Measurements from ENCODE around the gene COL9A1.

COL9A1 gene

GRCh38 chr6:70234561-70235236, 68.2 kb downstream of the COL9A1 start:
- no peak for DNase-seq (ENCODE audit: low spot score in 2 of 2)
- Mint-ChIP-seq H3K27ac (no peak overlapping the region), H3K4me3 (no peak overlapping the region), H3K4me1 (no peaks in the 10 kb centered on the region), H3K27me3 (peaks cover 2% of the 10 kb centered on the region), H3K9me3 (no peaks in the 10 kb centered on the region), H3K36me3 (no peaks in the 10 kb centered on the region)
- no peak for ATAC-seq (ENCODE audit: low read depth)

- ATAC-seq (ENCODE audit: low read depth) (no peak), DNase-seq (ENCODE audit: low spot score in 2 of 2) (no peak)
- no peaks in the 10 kb centered on the region for H3K4me1 Mint-ChIP-seq
- H3K27me3 Mint-ChIP-seq: peaks cover 2% of the 10 kb centered on the region
- no peaks in the 10 kb centered on the region for H3K36me3 Mint-ChIP-seq
- no peaks in the 10 kb centered on the region for H3K9me3 Mint-ChIP-seq
- H3K4me3 Mint-ChIP-seq: no peak overlapping the region
- H3K27ac Mint-ChIP-seq: no peak overlapping the region
These were observed 71.6 kb downstream of the COL9A1 start for GRCh38 chr6:70231311-70231710.

- peaks cover 9% of the 10 kb centered on the region for H3K4me1 Mint-ChIP-seq
- DNase-seq (ENCODE audit: low spot score in 2 of 2) (no peak), ATAC-seq (ENCODE audit: low read depth) (no peak)
- H3K36me3 Mint-ChIP-seq: no peaks in the 10 kb centered on the region
- no peak overlapping the region for H3K27ac Mint-ChIP-seq
- H3K9me3 Mint-ChIP-seq: no peaks in the 10 kb centered on the region
- H3K4me3 Mint-ChIP-seq: no peak overlapping the region
- peaks cover 5% of the 10 kb centered on the region for H3K27me3 Mint-ChIP-seq
These were observed 77.8 kb downstream of the COL9A1 start for GRCh38 chr6:70225055-70225454.

DNA sequence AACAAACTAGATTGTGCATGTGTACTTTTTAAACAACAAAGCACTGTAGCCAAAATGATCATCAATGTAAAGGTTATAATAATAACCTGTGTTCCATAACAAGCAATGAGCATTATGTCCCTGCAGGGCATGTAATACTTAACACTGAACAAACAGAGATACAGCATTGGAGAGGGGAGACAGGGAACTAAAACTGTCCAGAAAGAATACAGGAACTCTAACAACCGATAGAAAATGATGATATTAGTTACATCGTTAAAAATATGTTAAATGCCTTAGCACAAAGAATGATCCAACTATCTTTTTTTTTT, 80.5 kb downstream of the COL9A1 start:
- Mint-ChIP-seq H3K4me3 (no peak overlapping the region), H3K27ac (no peak overlapping the region), H3K4me1 (peaks cover 9% of the 10 kb centered on the region), H3K27me3 (peaks cover 5% of the 10 kb centered on the region), H3K9me3 (no peaks in the 10 kb centered on the region), H3K36me3 (no peaks in the 10 kb centered on the region)
- ATAC-seq (ENCODE audit: low read depth) (no peak), DNase-seq (ENCODE audit: low spot score in 2 of 2) (no peak)

GRCh38 chr6:70221715-70222438, 81.0 kb downstream of the COL9A1 start:
- Mint-ChIP-seq H3K36me3 (no peaks in the 10 kb centered on the region), H3K9me3 (no peaks in the 10 kb centered on the region), H3K27ac (no peak overlapping the region)

DNA sequence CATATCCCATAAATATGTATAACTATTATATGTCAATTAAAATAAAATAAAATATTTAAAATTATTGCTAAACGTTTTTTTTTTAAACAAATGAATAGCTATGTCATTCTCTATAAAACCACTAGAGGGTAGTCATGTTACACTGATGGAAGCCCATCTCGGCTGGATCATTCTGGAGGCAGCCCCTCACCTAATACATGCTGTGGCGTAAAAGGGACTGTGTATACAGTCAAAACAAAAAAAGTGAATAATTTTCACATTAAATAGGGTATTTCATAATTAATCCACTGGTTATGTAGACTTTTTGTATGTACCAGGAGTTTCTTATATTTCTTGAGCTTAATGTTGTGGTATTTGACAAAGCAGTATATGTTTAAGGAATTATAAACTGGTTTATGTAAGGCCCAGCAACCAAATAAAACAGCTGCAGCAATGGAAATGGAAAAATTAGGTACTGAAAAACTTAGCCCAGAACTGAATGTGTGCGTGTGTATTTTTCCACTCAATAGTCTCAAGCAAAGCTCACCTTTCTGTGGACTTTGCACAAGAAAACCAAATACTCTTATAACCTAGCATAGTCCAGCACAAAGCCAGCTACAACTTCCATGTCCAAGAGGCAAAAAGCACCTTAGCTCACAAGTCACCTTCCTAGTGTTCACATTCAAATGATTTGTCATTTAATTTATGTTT, 81.7 kb downstream of the COL9A1 start:
- H3K4me3 Mint-ChIP-seq: no peak overlapping the region
- H3K4me1 Mint-ChIP-seq: peaks cover 9% of the 10 kb centered on the region
- ATAC-seq (ENCODE audit: low read depth) (peak; percentile 53), DNase-seq (ENCODE audit: low spot score in 2 of 2) (peak in 1 of 2 donors; percentile 16)
- H3K27me3 Mint-ChIP-seq: peaks cover 5% of the 10 kb centered on the region
- H3K36me3 Mint-ChIP-seq: no peaks in the 10 kb centered on the region
- no peak overlapping the region for H3K27ac Mint-ChIP-seq
- H3K9me3 Mint-ChIP-seq: no peaks in the 10 kb centered on the region

More at GRCh38 chr6:70221715-70222438, 81.0 kb downstream of the COL9A1 start:
- DNase-seq (ENCODE audit: low spot score in 2 of 2) (no peak), ATAC-seq (ENCODE audit: low read depth) (no peak)
- Mint-ChIP-seq H3K4me1 (peaks cover 9% of the 10 kb centered on the region), H3K4me3 (no peak overlapping the region), H3K27me3 (peaks cover 5% of the 10 kb centered on the region)

- Mint-ChIP-seq H3K36me3 (no peaks in the 10 kb centered on the region), H3K27me3 (peaks cover 5% of the 10 kb centered on the region), H3K4me3 (no peak overlapping the region), H3K27ac (no peak overlapping the region), H3K4me1 (peaks cover 9% of the 10 kb centered on the region), H3K9me3 (no peaks in the 10 kb centered on the region)
- no peak for ATAC-seq (ENCODE audit: low read depth)
- DNase-seq (ENCODE audit: low spot score in 2 of 2): no peak
These were observed 82.8 kb downstream of the COL9A1 start for GRCh38 chr6:70219943-70220613.

GRCh38 chr6:70216767-70217166, 86.1 kb downstream of the COL9A1 start:
- no peak overlapping the region for H3K27ac Mint-ChIP-seq
- H3K9me3 Mint-ChIP-seq: no peaks in the 10 kb centered on the region
- no peak overlapping the region for H3K4me3 Mint-ChIP-seq
- peaks cover 3% of the 10 kb centered on the region for H3K27me3 Mint-ChIP-seq
- DNase-seq (ENCODE audit: low spot score in 2 of 2) (no peak), ATAC-seq (ENCODE audit: low read depth) (no peak)
- H3K36me3 Mint-ChIP-seq: no peaks in the 10 kb centered on the region
- peaks cover 8% of the 10 kb centered on the region for H3K4me1 Mint-ChIP-seq

DNA sequence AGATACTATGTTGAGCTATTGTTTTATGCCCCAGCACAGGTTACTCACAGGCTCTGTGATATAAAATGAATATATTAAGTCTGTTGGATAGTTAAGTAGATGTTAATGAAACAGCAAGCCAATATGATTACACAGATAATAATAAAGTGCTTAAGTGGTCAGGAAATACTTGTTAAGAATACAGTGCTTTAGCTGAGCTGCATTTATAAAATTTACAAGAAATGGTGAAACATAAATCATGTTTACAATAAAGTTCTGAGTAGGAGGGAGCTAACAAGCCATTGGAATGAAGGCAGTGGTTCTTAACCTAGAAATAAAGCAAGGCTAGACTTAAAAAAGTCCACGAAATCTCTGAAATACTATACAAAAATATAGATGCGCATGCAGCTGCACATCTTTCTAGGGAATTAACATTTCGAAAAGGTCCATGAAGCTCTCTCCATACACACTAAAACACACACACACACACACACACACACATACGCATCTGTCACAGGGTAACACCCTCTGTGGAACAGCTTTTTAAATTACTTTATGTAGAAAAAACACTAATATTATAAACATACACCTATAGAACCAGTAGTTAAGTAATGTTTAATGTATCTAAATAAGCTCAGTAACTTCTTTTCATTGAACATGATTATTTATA, 87.3 kb downstream of the COL9A1 start:
- Mint-ChIP-seq H3K9me3 (no peaks in the 10 kb centered on the region), H3K27ac (no peak overlapping the region)

GRCh38 chr6:70210462-70210861, 92.4 kb downstream of the COL9A1 start:
- Mint-ChIP-seq H3K27me3 (no peaks in the 10 kb centered on the region), H3K36me3 (peaks cover 10% of the 10 kb centered on the region), H3K4me3 (no peak overlapping the region), H3K27ac (no peak overlapping the region), H3K9me3 (no peaks in the 10 kb centered on the region), H3K4me1 (no peaks in the 10 kb centered on the region)
- DNase-seq (ENCODE audit: low spot score in 2 of 2): no peak
- ATAC-seq (ENCODE audit: low read depth): no peak

More for the DNA sequence above, 87.3 kb downstream of the COL9A1 start:
- ATAC-seq (ENCODE audit: low read depth) (no peak), DNase-seq (ENCODE audit: low spot score in 2 of 2) (no peak)
- Mint-ChIP-seq H3K4me3 (no peak overlapping the region), H3K36me3 (no peaks in the 10 kb centered on the region), H3K27me3 (no peaks in the 10 kb centered on the region), H3K4me1 (no peaks in the 10 kb centered on the region)

DNA sequence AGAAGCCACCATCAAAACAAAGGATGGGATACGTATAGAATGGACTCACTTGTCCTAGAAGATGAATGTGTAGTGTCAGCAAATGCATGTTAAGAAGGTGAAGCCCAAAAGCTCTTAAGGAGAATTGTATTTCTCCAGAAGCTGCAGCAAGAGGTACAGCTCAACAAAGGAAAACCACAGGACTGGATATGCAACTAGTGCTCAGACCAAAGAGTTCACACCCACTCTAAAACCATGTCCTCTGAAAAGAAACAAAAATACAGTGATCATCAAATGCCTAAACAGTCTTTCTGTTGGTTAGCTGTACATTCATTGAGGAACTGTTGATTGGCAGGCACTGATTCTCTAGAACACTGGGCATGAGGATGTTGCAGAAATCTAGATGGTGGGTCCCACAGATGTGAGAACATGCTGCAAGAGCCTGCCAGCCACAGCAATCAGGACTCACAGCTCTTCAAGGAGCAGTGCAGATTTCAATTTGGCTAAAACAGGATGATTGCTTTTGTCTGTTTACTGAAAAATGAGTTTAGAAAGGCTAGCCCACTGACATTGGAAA, 94.6 kb downstream of the COL9A1 start:
- DNase-seq (ENCODE audit: low spot score in 2 of 2) (no peak), ATAC-seq (ENCODE audit: low read depth) (no peak)
- H3K9me3 Mint-ChIP-seq: no peaks in the 10 kb centered on the region
- H3K4me1 Mint-ChIP-seq: no peaks in the 10 kb centered on the region
- no peak overlapping the region for H3K4me3 Mint-ChIP-seq
- H3K36me3 Mint-ChIP-seq: peaks cover 10% of the 10 kb centered on the region
- H3K27ac Mint-ChIP-seq: no peak overlapping the region
- no peaks in the 10 kb centered on the region for H3K27me3 Mint-ChIP-seq

GRCh38 chr6:70198785-70199184, 104.1 kb downstream of the COL9A1 start:
- no peak overlapping the region for H3K4me3 Mint-ChIP-seq
- DNase-seq (ENCODE audit: low spot score in 2 of 2): no peak
- H3K4me1 Mint-ChIP-seq: no peaks in the 10 kb centered on the region
- no peaks in the 10 kb centered on the region for H3K27me3 Mint-ChIP-seq
- H3K27ac Mint-ChIP-seq: no peak overlapping the region
- H3K9me3 Mint-ChIP-seq: no peaks in the 10 kb centered on the region
- H3K36me3 Mint-ChIP-seq: peaks cover 18% of the 10 kb centered on the region
- ATAC-seq (ENCODE audit: low read depth): no peak

GRCh38 chr6:70196531-70196930, 106.4 kb downstream of the COL9A1 start:
- H3K36me3 Mint-ChIP-seq: peaks cover 31% of the 10 kb centered on the region
- H3K27ac Mint-ChIP-seq: no peak overlapping the region
- no peak overlapping the region for H3K4me3 Mint-ChIP-seq
- peaks cover 2% of the 10 kb centered on the region for H3K4me1 Mint-ChIP-seq
- DNase-seq (ENCODE audit: low spot score in 2 of 2): no peak
- no peak for ATAC-seq (ENCODE audit: low read depth)
- H3K27me3 Mint-ChIP-seq: no peaks in the 10 kb centered on the region
- H3K9me3 Mint-ChIP-seq: no peaks in the 10 kb centered on the region

Measured in memory B cell (primary cell).